Measurements from ENCODE around the gene QRFP.

The QRFP gene

DNA sequence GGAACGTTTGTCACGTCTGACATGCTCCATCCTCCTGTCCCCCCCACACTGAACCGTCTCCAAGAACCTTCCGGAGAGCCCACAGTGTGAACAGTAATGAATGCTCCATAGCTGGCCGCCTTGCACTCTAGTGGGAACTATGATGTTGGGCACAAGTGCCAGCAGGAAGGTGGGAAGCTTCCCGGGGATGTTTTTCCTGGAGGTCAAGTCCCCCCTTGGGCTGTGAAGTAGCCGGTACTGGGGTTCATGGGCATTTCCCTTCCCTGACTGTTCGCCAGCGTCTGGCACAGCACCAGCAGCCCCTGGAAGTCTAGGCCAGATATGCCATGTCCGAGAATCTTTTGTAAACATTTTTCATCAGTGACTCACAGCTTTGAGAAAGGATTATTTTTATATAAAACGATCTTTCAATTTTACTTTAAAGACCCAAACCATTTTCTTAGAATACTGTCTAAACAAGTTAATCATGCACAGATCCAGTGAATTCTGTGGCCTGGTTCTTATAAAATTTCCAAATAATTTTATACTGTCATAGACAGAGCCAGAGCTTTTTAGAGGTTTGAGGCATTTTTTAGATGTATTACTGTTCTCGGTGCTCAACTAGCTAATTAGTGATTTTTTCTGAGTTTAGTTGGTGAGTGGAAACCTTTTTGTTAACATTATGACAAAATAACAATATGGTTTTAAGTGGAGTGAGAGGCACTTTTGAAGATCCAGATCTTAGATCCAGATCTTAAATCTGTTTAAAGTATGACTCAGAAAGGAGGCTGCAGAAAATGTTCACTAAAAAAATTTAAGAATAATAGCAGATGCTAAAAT lies 49.9 kb downstream of the QRFP start:
- no peak for FAIRE-seq

- FAIRE-seq = no peak
Measured at GRCh38 chr9:130845901-130846481, 50.6 kb downstream of the QRFP start.

GRCh38 chr9:130845254-130845653 lies 51.4 kb downstream of the QRFP start:
- no peak for FAIRE-seq

DNA sequence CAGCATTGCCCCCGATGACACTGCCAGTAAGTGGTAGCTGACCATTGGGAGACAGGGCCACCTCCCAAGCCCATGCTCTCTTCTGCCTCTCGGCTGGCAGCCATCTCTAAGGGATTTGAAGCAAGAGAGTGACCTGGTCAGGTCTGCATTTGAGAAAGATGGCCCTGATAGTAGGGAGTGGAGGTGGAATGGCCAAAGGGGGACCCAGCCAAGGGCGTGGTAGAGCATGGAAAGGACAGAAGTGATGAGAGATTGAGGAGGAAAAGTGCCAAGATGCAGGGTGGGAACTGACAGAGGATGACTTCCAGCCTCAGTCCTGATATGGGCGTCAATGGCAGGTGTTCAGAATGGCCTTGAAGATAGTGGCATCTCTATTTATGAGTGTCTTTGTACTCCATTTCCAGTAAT lies 52.6 kb downstream of the QRFP start:
- no peak for FAIRE-seq

DNA sequence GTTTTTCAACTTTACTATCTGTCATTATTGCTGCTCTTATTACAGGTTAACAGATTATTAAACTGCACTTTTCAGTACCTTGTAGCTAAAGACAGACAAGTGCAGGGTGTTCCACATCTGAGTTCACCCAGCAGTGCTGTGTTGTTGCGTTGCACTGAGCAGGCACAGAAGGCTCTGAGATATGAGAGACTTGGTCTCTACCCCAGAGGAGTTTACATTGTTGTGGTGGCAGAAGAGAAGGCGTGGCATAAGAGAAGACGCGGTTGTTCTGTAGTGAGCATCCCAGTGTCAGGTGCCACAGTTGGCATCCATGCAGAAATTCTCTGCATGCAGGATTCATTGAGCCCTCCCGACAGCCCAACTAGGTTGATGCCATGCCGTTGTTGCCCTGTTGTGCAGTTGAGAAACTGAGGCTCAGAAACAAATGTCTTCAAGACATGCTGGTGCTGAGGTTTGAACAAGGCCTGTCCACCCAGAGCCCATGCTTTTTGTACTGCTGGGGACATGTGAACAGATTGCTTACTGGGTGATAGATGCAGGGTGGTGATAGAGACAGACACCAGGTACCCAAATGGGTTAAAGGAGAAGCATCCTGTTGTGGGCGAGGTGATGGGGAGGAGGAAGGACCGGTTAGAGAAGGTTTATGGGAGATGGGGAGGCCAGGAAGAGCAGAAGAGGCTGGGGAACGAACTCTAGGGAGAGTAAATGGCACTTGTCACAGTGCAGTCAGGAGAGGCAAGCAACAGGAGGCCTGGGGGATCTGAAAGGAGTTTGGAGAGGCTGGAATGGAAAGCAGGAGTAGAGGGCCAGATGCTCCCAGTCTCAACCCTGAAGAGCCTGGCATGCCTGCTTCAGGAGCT lies 53.3 kb downstream of the QRFP start:
- FAIRE-seq = no peak

Data from G401.6 (cell line).